ENCODE measurements around the gene ANGPTL4.
"Not testable (repeated sequence)": the region's sequence is repeated elsewhere in the genome, so short reads cannot be mapped to it uniquely, and the experiment has no call there.

The ANGPTL4 gene

GRCh38 chr19:8389891-8390616 is 26.1 kb downstream of the ANGPTL4 start, which contains the start of gene RAB11B:
Gene RAB11B (plus strand): TSS chr19:8390360. CDS start chr19:8390417, 57 bp downstream.
- DNase-seq (ENCODE audit: low read depth in 2 of 2), result peak; percentile 98 to 99

GRCh38 chr19:8390617-8390981 is 26.6 kb downstream of the ANGPTL4 start:
- DNase-seq (ENCODE audit: low read depth in 2 of 2), result peak; percentile 83 to 89

- no peak for DNase-seq (ENCODE audit: low read depth in 2 of 2)
Observed at GRCh38 chr19:8391198-8392016, 27.5 kb downstream of the ANGPTL4 start.

GRCh38 chr19:8392017-8392591 is 28.1 kb downstream of the ANGPTL4 start:
- no peak for DNase-seq (ENCODE audit: low read depth in 2 of 2)

GRCh38 chr19:8393192-8393870 is 29.4 kb downstream of the ANGPTL4 start:
- no peak for DNase-seq (ENCODE audit: low read depth in 2 of 2)

- no peak for DNase-seq (ENCODE audit: low read depth in 2 of 2)
Observed at GRCh38 chr19:8393871-8394250, 29.9 kb downstream of the ANGPTL4 start.

GRCh38 chr19:8395621-8396082 is 31.7 kb downstream of the ANGPTL4 start:
- no peak for DNase-seq (ENCODE audit: low read depth in 2 of 2)

GRCh38 chr19:8396185-8396562 is 32.2 kb downstream of the ANGPTL4 start:
- DNase-seq (ENCODE audit: low read depth in 2 of 2), result no peak

- DNase-seq (ENCODE audit: low read depth in 2 of 2), result peak; percentile 45 to 49
Observed at GRCh38 chr19:8396563-8397203, 32.7 kb downstream of the ANGPTL4 start.

GRCh38 chr19:8397271-8397670 is 33.3 kb downstream of the ANGPTL4 start:
- no peak for DNase-seq (ENCODE audit: low read depth in 2 of 2)

- no peak for DNase-seq (ENCODE audit: low read depth in 2 of 2)
Observed at GRCh38 chr19:8397746-8398310, 33.9 kb downstream of the ANGPTL4 start.

GRCh38 chr19:8398311-8398771 is 34.4 kb downstream of the ANGPTL4 start:
- no peak for DNase-seq (ENCODE audit: low read depth in 2 of 2)

GRCh38 chr19:8399681-8400188 is 35.8 kb downstream of the ANGPTL4 start:
- DNase-seq (ENCODE audit: low read depth in 2 of 2), result no peak

GRCh38 chr19:8401981-8402411 is 38.0 kb downstream of the ANGPTL4 start:
- DNase-seq (ENCODE audit: low read depth in 2 of 2), result no peak

GRCh38 chr19:8403098-8403819 is 39.3 kb downstream of the ANGPTL4 start:
- DNase-seq (ENCODE audit: low read depth in 2 of 2), result no peak

GRCh38 chr19:8403820-8404109 is 39.8 kb downstream of the ANGPTL4 start:
- DNase-seq (ENCODE audit: low read depth in 2 of 2), result no peak

- DNase-seq (ENCODE audit: low read depth in 2 of 2), result no peak
Observed at GRCh38 chr19:8404391-8405151, 40.6 kb downstream of the ANGPTL4 start.

GRCh38 chr19:8410718-8411117 is 46.8 kb downstream of the ANGPTL4 start:
- DNase-seq (ENCODE audit: low read depth in 2 of 2), result not testable (repeated sequence)

GRCh38 chr19:8412783-8413628 is 49.1 kb downstream of the ANGPTL4 start, which contains the start of gene MARCHF2:
Gene MARCHF2 (plus strand): TSS chr19:8413305. CDS start chr19:8421841, 8,536 bp downstream.
- peak; percentile 93 to 95 for DNase-seq (ENCODE audit: low read depth in 2 of 2)
